Measurements from ENCODE around the gene ZNF792. TPM values are rescaled to one million over a fixed set of nuclear protein-coding genes. Genes with fewer than 3 reads are reported as not detected.
"Not testable (repeated sequence)": the region's sequence is repeated elsewhere in the genome, so short reads cannot be mapped to it uniquely, and the experiment has no call there.

Gene ZNF792
- total and polyA plus RNA-seq, 2 donors (not counting 1 experiment from before 2014, with no cell fraction given), result 3.8 to 11.2 TPM

DNA sequence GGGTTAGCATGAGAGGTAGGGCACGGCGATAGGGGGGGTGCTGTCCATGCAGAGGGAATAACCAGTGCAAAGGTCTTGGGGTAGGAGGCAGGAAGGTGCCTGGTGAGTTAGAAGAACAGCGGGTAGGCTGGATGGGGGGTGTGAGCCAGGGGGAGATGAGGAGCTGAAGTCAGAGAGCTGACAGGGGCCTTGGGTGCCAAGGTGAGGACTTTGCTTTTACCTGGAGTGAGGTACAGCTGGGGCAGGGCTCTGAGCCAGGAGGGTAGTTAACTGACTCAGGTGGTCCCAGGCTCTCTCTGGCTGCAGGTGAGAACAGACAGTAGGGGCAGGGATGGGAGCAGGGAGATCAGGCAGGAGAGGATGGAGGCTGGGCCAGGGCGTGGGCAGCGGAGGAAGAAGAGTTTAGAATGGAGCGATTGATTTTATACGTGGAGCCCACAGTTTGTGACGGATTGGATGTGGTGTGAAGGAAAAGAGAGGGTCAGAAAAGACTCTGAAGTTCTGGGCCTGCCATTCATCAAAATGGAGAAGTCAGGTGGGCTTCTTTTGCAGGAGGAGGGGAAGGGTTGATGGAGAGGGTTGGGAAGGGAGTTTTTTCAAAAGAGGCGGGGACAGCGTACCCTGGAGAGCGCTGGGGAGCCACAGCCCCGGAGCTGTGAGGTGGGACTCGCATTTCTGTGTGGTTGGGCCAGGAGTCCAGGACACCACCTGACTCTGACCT, 34.9 kb upstream of the ZNF792 start:
- intact Hi-C loops (cut with micrococcal nuclease), result no loop called here
- Histone ChIP-seq H3K9me3 (ENCODE audit: control extremely low read depth in 1 of 3, control insufficient read depth in 2 of 3, insufficient read depth in 1 of 3, low read length in 2 of 3) (peaks cover 0 to 4% (median 0%) of the 10 kb centered on the region in 3 donors), H2AFZ (ENCODE audit: insufficient read depth, low read depth, low read length, poor library complexity, severe bottlenecking) (peak overlapping the region; percentile 92), H3K27ac (ENCODE audit: low read length in 2 of 2) (peak overlapping the region in 1 of 2 donors; percentile 84), H4K20me1 (ENCODE audit: control insufficient read depth, insufficient read depth, low read length, poor library complexity, severe bottlenecking) (peaks cover 14% of the 10 kb centered on the region), H3K9ac (ENCODE audit: low read length) (peak overlapping the region; percentile 76), H3K4me2 (replicated peaks; ENCODE audit: low read depth, low read length, poor library complexity, severe bottlenecking) (peak overlapping the region; percentile 99), H3K79me2 (ENCODE audit: control insufficient read depth, insufficient read depth, low read length) (peaks cover 40% of the 10 kb centered on the region), H3K4me1 (ENCODE audit: control insufficient read depth in 2 of 2, insufficient read depth in 2 of 2, low read length in 2 of 2) (peaks cover 47 to 65% of the 10 kb centered on the region in 2 donors), H3K27me3 (replicated peaks in 1 of 4; ENCODE audit: control extremely low read depth in 1 of 4, control insufficient read depth in 3 of 4, insufficient read depth in 4 of 4, low read length in 3 of 4) (no peaks in the 10 kb centered on the region), H3K4me3 (ENCODE audit: control extremely low read depth in 1 of 5, extremely low read depth in 1 of 5, insufficient read depth in 1 of 5, low read depth in 2 of 5, low read length in 4 of 5) (peak overlapping the region in 4 of 5 experiments; percentile 51 to 79 (median 71)), H3K36me3 (replicated peaks in 1 of 2; ENCODE audit: control extremely low read depth in 1 of 2, control insufficient read depth in 1 of 2, extremely low read depth in 1 of 2, insufficient read depth in 2 of 2, low read length in 1 of 2) (peaks cover 0 to 3% of the 10 kb centered on the region in 2 experiments)
- CTCF ChIA-PET, result interaction anchor here (1.2 kb wide), 1 partner anchor 26 kb away, joined by 3 read pairs; no protein-coding TSS in a partner anchor
- Mint-ChIP-seq H3K9me3 (ENCODE audit: insufficient read depth) (no peaks in the 10 kb centered on the region), H3K4me3 (peak overlapping the region; percentile 88), H3K27me3 (no peaks in the 10 kb centered on the region), H3K27ac (peak overlapping the region; percentile 90), H3K4me1 (peaks cover 54% of the 10 kb centered on the region)
- ATAC-seq (ENCODE audit: low read depth) (no peak), DNase-seq (no peak)
- 63% methylated on average over 13 of the region's 13 CpGs for WGBS (ENCODE audit: insufficient coverage)
- POLR2A ChIA-PET, result no interaction called here
- TF ChIP-seq EZH2 (IDR thresholded peaks at IDR 0.05; ENCODE audit: borderline replicate concordance, insufficient read depth, low read depth, low read length, poor library complexity, severe bottlenecking), result no peak
- TF ChIP-seq, protein P1, sequence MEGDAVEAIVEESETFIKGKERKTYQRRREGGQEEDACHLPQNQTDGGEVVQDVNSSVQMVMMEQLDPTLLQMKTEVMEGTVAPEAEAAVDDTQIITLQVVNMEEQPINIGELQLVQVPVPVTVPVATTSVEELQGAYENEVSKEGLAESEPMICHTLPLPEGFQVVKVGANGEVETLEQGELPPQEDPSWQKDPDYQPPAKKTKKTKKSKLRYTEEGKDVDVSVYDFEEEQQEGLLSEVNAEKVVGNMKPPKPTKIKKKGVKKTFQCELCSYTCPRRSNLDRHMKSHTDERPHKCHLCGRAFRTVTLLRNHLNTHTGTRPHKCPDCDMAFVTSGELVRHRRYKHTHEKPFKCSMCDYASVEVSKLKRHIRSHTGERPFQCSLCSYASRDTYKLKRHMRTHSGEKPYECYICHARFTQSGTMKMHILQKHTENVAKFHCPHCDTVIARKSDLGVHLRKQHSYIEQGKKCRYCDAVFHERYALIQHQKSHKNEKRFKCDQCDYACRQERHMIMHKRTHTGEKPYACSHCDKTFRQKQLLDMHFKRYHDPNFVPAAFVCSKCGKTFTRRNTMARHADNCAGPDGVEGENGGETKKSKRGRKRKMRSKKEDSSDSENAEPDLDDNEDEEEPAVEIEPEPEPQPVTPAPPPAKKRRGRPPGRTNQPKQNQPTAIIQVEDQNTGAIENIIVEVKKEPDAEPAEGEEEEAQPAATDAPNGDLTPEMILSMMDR (IDR thresholded peaks at IDR 0.05), result no peak

DNA sequence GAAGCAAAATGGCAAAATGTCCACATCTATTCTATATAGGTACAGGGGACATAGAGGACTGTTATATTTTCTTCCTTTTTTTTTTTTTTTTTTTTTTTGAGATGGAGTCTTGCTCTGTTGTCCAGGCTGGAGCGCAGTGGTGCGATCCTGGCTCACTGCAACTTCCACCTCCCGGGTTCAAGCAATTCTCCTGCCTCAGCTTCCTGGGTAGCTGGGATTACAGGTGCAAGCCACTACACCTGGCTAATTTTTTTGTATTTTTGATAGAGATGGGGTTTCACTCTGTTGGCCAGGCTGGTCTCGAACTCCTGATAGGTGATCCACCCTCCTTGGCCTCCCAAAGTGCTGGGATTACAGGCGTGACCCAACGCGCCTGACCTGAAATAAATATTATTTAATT, 34.2 kb upstream of the ZNF792 start:
- Histone ChIP-seq H2AFZ (ENCODE audit: insufficient read depth, low read depth, low read length, poor library complexity, severe bottlenecking) (peak overlapping the region; percentile 92), H3K27ac (ENCODE audit: low read length in 2 of 2) (peak overlapping the region in 1 of 2 donors; percentile 8), H3K79me2 (ENCODE audit: control insufficient read depth, insufficient read depth, low read length) (peaks cover 32% of the 10 kb centered on the region), H3K4me1 (ENCODE audit: control insufficient read depth in 2 of 2, insufficient read depth in 2 of 2, low read length in 2 of 2) (peaks cover 42 to 58% of the 10 kb centered on the region in 2 donors), H3K4me2 (replicated peaks; ENCODE audit: low read depth, low read length, poor library complexity, severe bottlenecking) (peak overlapping the region; percentile 24)
- H3K27me3 ChIP-seq (replicated peaks in 1 of 4; ENCODE audit: control extremely low read depth in 1 of 4, control insufficient read depth in 3 of 4, insufficient read depth in 4 of 4, low read length in 3 of 4); POLR2A ChIA-PET; CTCF ChIA-PET; H3K27me3 Mint-ChIP-seq; H3K9ac ChIP-seq (ENCODE audit: low read length); H3K9me3 Mint-ChIP-seq (ENCODE audit: insufficient read depth); ATAC-seq (ENCODE audit: low read depth); H3K4me3 ChIP-seq (ENCODE audit: control extremely low read depth in 1 of 5, extremely low read depth in 1 of 5, insufficient read depth in 1 of 5, low read depth in 2 of 5, low read length in 4 of 5); DNase-seq; intact Hi-C loops (cut with micrococcal nuclease); H3K36me3 ChIP-seq (replicated peaks in 1 of 2; ENCODE audit: control extremely low read depth in 1 of 2, control insufficient read depth in 1 of 2, extremely low read depth in 1 of 2, insufficient read depth in 2 of 2, low read length in 1 of 2); H4K20me1 ChIP-seq (ENCODE audit: control insufficient read depth, insufficient read depth, low read length, poor library complexity, severe bottlenecking); H3K9me3 ChIP-seq (ENCODE audit: control extremely low read depth in 1 of 3, control insufficient read depth in 2 of 3, insufficient read depth in 1 of 3, low read length in 2 of 3): not testable (repeated sequence)
- Mint-ChIP-seq H3K4me1 (peaks cover 48% of the 10 kb centered on the region), H3K27ac (peak overlapping the region; percentile 53), H3K4me3 (peak overlapping the region; percentile 88)
- no CpG with 5 or more reads among the region's 7 CpGs for WGBS (ENCODE audit: insufficient coverage)

Measured in B cell (primary cell).